SK-N-SH (cell line): ENCODE results near the gene TRAPPC3. TPM values are rescaled to one million over a fixed set of nuclear protein-coding genes. Genes with fewer than 3 reads are reported as not detected.

Experiments
- CTCF ChIA-PET: fragments of 300-600, 350-600 bp; formaldehyde crosslinking; extraction: SDS; loops from one replicate; lab custom pipeline; 2021; lab: Yijun Ruan, JAX
- POLR2A ChIA-PET: fragments of 350-600 bp; sonication (Branson Sonifier 250); formaldehyde crosslinking; extraction: SDS; loops from one replicate; lab custom pipeline; 2020; ENCODE audit warnings: antibody characterized with exemption, inconsistent platforms; lab: Yijun Ruan, JAX
- DNase-seq: peaks from one replicate; pipeline ENCODE4 v3.0.0; 2012
- H2AFZ ChIP-seq: fragments of 200-600 bp; sonication (generic); 2 replicates; pipeline ENCODE4 v1.8.1; 2016; ENCODE audit warnings: antibody characterized with exemption, mild to moderate bottlenecking, low read depth
- H3F3A ChIP-seq: fragments of 200-600 bp; sonication (generic); replicated peaks from 2 replicates; pipeline ENCODE3; 2016; ENCODE audit warnings: antibody characterized with exemption, mild to moderate bottlenecking; ENCODE audit not compliant: insufficient read depth
- H3K27ac ChIP-seq, 2 experiments: fragments of 200-500 bp in 1 of 2; fragments of 200-600 bp in 1 of 2; sonication (Bioruptor generic) in 1 of 2; sonication (generic), shearing (Covaris generic) in 1 of 2; 2 replicates each; pipeline versions ENCODE4 v1.5.1 to v1.6.1; 2014 to 2016; ENCODE audit warnings: low read depth in 2 of 2, inconsistent platforms in 1 of 2, low read length in 1 of 2, mild to moderate bottlenecking in 1 of 2, mixed read lengths in 1 of 2
- H3K27me3 ChIP-seq: fragments of 200-600 bp; sonication (generic), shearing (Covaris generic); 2 replicates; pipeline ENCODE4 v1.6.1; 2016; ENCODE audit warnings: mixed run types; ENCODE audit not compliant: insufficient read depth
- H3K36me3 ChIP-seq, 2 experiments: fragments of 200-500 bp in 1 of 2; fragments of 200-600 bp in 1 of 2; sonication (Bioruptor generic) in 1 of 2; sonication (generic) in 1 of 2; replicated peaks in 1 of 2; 2 replicates each; pipeline versions ENCODE3 to v1.5.1; 2014 to 2016; ENCODE audit warnings: low read length in 1 of 2, mild to moderate bottlenecking in 1 of 2; ENCODE audit not compliant: insufficient read depth in 2 of 2, control insufficient read depth in 1 of 2
- H3K4me1 ChIP-seq, 2 experiments: fragments of 200-500 bp in 1 of 2; fragments of 200-600 bp in 1 of 2; sonication (Bioruptor generic) in 1 of 2; sonication (generic), shearing (Covaris generic) in 1 of 2; 2 replicates each; pipeline versions ENCODE4 v1.5.1 to v1.6.1; 2014 to 2016; ENCODE audit warnings: low read depth in 1 of 2, low read length in 1 of 2, mixed run types in 1 of 2; ENCODE audit not compliant: insufficient read depth in 2 of 2, control insufficient read depth in 1 of 2
- H3K4me2 ChIP-seq: fragments of 200-600 bp; sonication (generic), shearing (Covaris generic); 2 replicates; pipeline ENCODE4 v1.6.1; 2017; ENCODE audit warnings: mixed run types
- H3K4me3 ChIP-seq, 2 experiments: fragments of 200-500 bp in 1 of 2; fragments of 200-600 bp in 1 of 2; sonication (Bioruptor generic) in 1 of 2; sonication (generic), shearing (Covaris generic) in 1 of 2; 2 replicates each; pipeline versions ENCODE4 v1.5.1 to v1.8.1; 2014 to 2016; ENCODE audit warnings: low read depth in 2 of 2, inconsistent platforms in 1 of 2, low read length in 1 of 2, mild to moderate bottlenecking in 1 of 2, mixed read lengths in 1 of 2, moderate library complexity in 1 of 2
- H3K79me2 ChIP-seq: fragments of 200-600 bp; sonication (generic); 2 replicates; pipeline ENCODE4 v1.8.1; 2017; ENCODE audit warnings: mild to moderate bottlenecking; ENCODE audit not compliant: insufficient read depth
- H3K9ac ChIP-seq: fragments of 200-600 bp; sonication (generic); 2 replicates; pipeline ENCODE4 v1.6.1; 2017; ENCODE audit warnings: mixed run types
- H3K9me2 ChIP-seq: fragments of 200-600 bp; sonication (generic); 2 replicates; pipeline ENCODE4 v1.6.1; 2017; ENCODE audit warnings: mixed run types
- H3K9me3 ChIP-seq: fragments of 200-600 bp; sonication (generic); 2 replicates; pipeline ENCODE4 v1.6.1; 2017; ENCODE audit warnings: mixed run types, mild to moderate bottlenecking, moderate library complexity
- H4K20me1 ChIP-seq: fragments of 200-600 bp; sonication (generic); 2 replicates; pipeline ENCODE4 v1.6.1; 2017; ENCODE audit warnings: mild to moderate bottlenecking, mixed run types; ENCODE audit not compliant: insufficient read depth
- CTCF ChIP-seq: fragments of 200-600 bp; sonication (generic); IDR thresholded peaks from 2 replicates; pipeline ENCODE4 v1.6.1; 2017; ENCODE audit warnings: antibody characterized with exemption, mild to moderate bottlenecking, moderate library complexity
- ELF1 ChIP-seq: IDR thresholded peaks from 2 replicates; pipeline ENCODE4 v1.4.0; 2012
- FOSL2 ChIP-seq: IDR thresholded peaks from 2 replicates; pipeline ENCODE4 v1.4.0; 2012; ENCODE audit warnings: low read depth, mild to moderate bottlenecking, moderate library complexity, borderline replicate concordance
- FOXJ3 ChIP-seq: sonication (generic); formaldehyde crosslinking; IDR thresholded peaks from 2 replicates; pipeline ENCODE4 v1.5.1; 2020; ENCODE audit warnings: mild to moderate bottlenecking, missing genetic modification reagents
- FOXM1 ChIP-seq: IDR thresholded peaks from 2 replicates; pipeline ENCODE4 v1.4.0; 2012; ENCODE audit warnings: low read depth, mild to moderate bottlenecking
- GABPA ChIP-seq: IDR thresholded peaks from 2 replicates; pipeline ENCODE4 v1.4.0; 2012; ENCODE audit warnings: low read depth, mild to moderate bottlenecking
- GATA2 ChIP-seq: sonication (generic); formaldehyde crosslinking; IDR thresholded peaks from 2 replicates; pipeline ENCODE4 v1.5.0; 2020; ENCODE audit warnings: mild to moderate bottlenecking, missing genetic modification reagents
- JUND ChIP-seq: IDR thresholded peaks from 2 replicates; pipeline ENCODE4 v1.4.0; 2012
- MAX ChIP-seq: IDR thresholded peaks from 2 replicates; pipeline ENCODE4 v1.4.0; 2012; ENCODE audit warnings: low read depth
- MEF2A ChIP-seq: IDR thresholded peaks from 2 replicates; pipeline ENCODE4 v1.4.0; 2012; ENCODE audit warnings: low read depth, borderline replicate concordance
- POLR2AphosphoS5 ChIP-seq: IDR thresholded peaks from 2 replicates; pipeline ENCODE4 v1.6.1; 2012; ENCODE audit warnings: low read depth, low read length
- RFX5 ChIP-seq: IDR thresholded peaks from 2 replicates; pipeline ENCODE4 v1.6.1; 2012; ENCODE audit warnings: mild to moderate bottlenecking, improper control_type of control experiment, low read length
- RXRA ChIP-seq: IDR thresholded peaks from 2 replicates; pipeline ENCODE4 v1.4.0; 2012; ENCODE audit warnings: low read depth, mild to moderate bottlenecking, borderline replicate concordance
- SMC3 ChIP-seq: IDR thresholded peaks from 2 replicates; pipeline ENCODE4 v1.6.1; 2012; ENCODE audit warnings: low read depth, low read length, improper control_type of control experiment
- TCF12 ChIP-seq: IDR thresholded peaks from 2 replicates; pipeline ENCODE4 v1.4.0; 2012
- TEAD4 ChIP-seq: IDR thresholded peaks from 2 replicates; pipeline ENCODE4 v1.4.0; 2012; ENCODE audit warnings: mild to moderate bottlenecking, borderline replicate concordance; ENCODE audit not compliant: insufficient read depth
- USF1 ChIP-seq: IDR thresholded peaks from 2 replicates; pipeline ENCODE4 v1.4.0; 2012; ENCODE audit warnings: low read depth, borderline replicate concordance
- USF2 ChIP-seq: fragments of 150-350 bp; IDR thresholded peaks from 2 replicates; pipeline ENCODE4 v1.6.1; 2017; ENCODE audit warnings: antibody characterized with exemption, low read length, low read depth, borderline replicate concordance
- WGBS: methylation state at CpG from one replicate; pipeline ENCODE4 v1.1.6; 2017; ENCODE audit warnings: low lambda C conversion rate; 5-methylcytosine and 5-hydroxymethylcytosine counted together
- polyA plus RNA-seq, 3 experiments: library from polyadenylated mRNA; depleted of rRNA; stranded (reverse); fragments of >200 nt; gene quantifications; 2 replicates each; pipeline ENCODE4 v1.2.3, GENCODE V29; 2012

Gene TRAPPC3
- polyA plus RNA-seq, 1 of the 3 experiments (the other 2 are of a cell fraction), result 149 TPM

GRCh38 chr1:36112823-36113222 lies 36.5 kb downstream of the TRAPPC3 start (continued):
- TF ChIP-seq GABPA, result no peak

- peaks cover 20 to 24% of the 10 kb centered on the region in 2 experiments; a peak in 3 of 4 replicates for H3K4me1 ChIP-seq
- WGBS, result 86% methylated on average over 4 of the region's 4 CpGs
- no peak overlapping the region for H3K9ac ChIP-seq
- TF ChIP-seq MAX (no peak), MEF2A (no peak), FOSL2 (no peak), CTCF (no peak), TCF12 (no peak), POLR2AphosphoS5 (no peak), JUND (no peak), SMC3 (no peak), USF1 (no peak), RFX5 (no peak), GABPA (no peak), GATA2 (CRISPR knock-in tag) (no peak), TEAD4 (no peak), USF2 (no peak), FOXJ3 (CRISPR knock-in tag) (no peak), RXRA (no peak), ELF1 (no peak), FOXM1 (no peak)
- TF ChIP-seq, all 33 proteins: peak for 0
- Histone ChIP-seq H3K27ac (no peak overlapping the region), H3K9me3 (no peaks in the 10 kb centered on the region), H3K4me3 (no peak overlapping the region), H3K27me3 (no peaks in the 10 kb centered on the region), H3K36me3 (no peaks in the 10 kb centered on the region), H3K4me2 (no peak overlapping the region), H3K79me2 (no peaks in the 10 kb centered on the region), H3K9me2 (no peaks in the 10 kb centered on the region), H2AFZ (no peak overlapping the region), H4K20me1 (no peaks in the 10 kb centered on the region), H3F3A (peaks cover 7% of the 10 kb centered on the region)
- ChIA-PET CTCF (interaction anchor here (2.0 to 32.6 kb wide), 3 partner anchors 11 to 24 kb away, joined by 5 to 700 read pairs (median 11); no protein-coding TSS in a partner anchor), POLR2A (no interaction called here)
- no peak for DNase-seq
Observed at GRCh38 chr1:36111151-36111550, 38.1 kb downstream of the TRAPPC3 start.
